Erythroblast (primary cell): ENCODE results near the gene KSR1.

Experiments used
- GATA1 ChIP-seq: IDR thresholded peaks from 2 replicates; pipeline ENCODE4 v1.6.1; 2011; ENCODE audit warnings: low read depth, mild to moderate bottlenecking, control low read depth, low read length, moderate library complexity
- POLR2A ChIP-seq: IDR thresholded peaks from 2 replicates; pipeline ENCODE4 v1.6.1; 2011; ENCODE audit warnings: mild to moderate bottlenecking, low read length

- TF ChIP-seq POLR2A (no peak), GATA1 (no peak)
Observed at GRCh38 chr17:27634026-27634335, 177.7 kb downstream of the KSR1 start.
